SK-N-MC (cell line): Measurements from ENCODE around the gene POP4.

Experiments
- EZH2 ChIP-seq: fragments of 200-600 bp; sonication (generic); IDR thresholded peaks from one replicate; pipeline ENCODE4 v1.6.1; 2017; ENCODE audit warnings: antibody characterized with exemption
- POLR2AphosphoS5 ChIP-seq: IDR thresholded peaks from 2 replicates; pipeline ENCODE4 v1.6.1; 2012; ENCODE audit warnings: mild to moderate bottlenecking, low read depth, low read length, borderline replicate concordance

DNA sequence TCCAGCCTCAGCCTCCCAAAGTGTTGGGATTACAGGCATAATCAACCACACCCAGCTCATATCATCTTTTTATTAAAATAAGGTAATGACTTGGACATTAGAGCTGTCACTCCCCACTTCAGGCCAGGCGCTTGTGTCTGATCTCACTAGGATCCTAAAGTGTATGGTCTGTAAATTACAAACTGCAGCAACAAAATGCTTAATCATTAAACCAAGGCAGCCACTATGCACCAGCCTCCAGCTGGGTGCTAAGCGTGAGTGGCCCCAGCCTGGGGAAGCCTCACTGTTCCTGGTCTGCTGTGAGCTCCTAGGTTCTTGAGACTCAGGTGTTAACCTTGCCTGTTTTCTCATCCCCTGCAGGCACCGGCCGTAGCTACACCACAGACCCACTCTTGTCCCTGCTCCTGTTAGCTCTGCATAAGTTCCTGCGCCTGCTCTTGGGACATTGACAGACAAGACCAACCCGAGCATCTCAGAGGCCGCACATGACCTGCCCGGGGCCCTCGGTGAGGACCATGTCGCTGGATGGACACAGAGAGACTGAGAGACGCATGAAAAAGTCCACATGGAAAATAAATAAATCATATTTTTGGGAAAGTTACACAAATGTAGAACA, 42.5 kb upstream of the POP4 start:
- TF ChIP-seq EZH2 (no peak), POLR2AphosphoS5 (no peak)
